ENCODE results near the gene KIDINS220. TPM values are rescaled to one million over a fixed set of nuclear protein-coding genes. Genes with fewer than 3 reads are reported as not detected.

KIDINS220 gene
- polyA plus RNA-seq, 3 donors: 83.9 to 103 (median 88.5) TPM

DNA sequence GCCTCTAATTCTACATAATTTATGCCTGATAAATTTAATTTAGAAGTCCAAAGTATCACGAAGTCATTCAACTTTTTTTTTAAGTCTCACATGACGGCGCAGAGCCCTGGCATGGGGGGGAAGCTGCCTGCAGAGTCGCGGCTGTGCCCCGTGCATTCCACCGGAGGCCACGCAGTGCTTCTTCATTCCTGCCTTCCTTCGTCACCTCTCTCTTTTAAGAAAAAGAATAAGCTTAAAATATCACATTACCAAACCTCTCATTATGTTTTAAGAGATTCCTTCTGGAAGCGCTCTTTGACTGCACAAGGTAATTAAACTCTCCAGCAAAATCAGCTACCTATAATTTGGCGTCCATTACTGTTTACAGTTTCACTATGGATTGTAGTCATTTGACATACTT is 20.3 kb upstream of the KIDINS220 start:
- DNase-seq (ENCODE audit: extremely low read depth in 1 of 11, low read depth in 9 of 11, low spot score in 4 of 11): no peak

GRCh38 chr2:8856176-8856575 is 18.8 kb upstream of the KIDINS220 start:
- no peak for DNase-seq (ENCODE audit: extremely low read depth in 1 of 11, low read depth in 9 of 11, low spot score in 4 of 11)

DNA sequence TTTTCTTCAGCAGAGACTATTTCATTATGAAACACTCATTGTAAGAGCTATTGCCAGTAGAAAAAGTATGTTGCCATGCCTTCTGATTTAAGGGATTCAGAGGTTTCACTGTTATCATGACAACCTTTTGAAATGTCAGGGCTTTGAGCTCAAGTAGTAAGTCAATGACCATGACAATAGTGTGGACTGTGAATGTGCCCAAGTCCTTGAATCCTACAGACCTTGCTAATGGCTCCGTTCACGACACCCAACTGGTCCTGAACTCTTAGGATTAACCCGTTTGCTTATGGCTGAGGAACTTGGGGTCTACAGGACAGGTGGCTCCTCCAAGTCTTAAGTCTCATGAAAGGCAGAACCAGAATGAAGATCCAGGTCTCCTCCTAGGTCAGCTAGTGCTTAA is 17.6 kb upstream of the KIDINS220 start:
- DNase-seq (ENCODE audit: extremely low read depth in 1 of 11, low read depth in 9 of 11, low spot score in 4 of 11): no peak

- no peak for DNase-seq (ENCODE audit: extremely low read depth in 1 of 11, low read depth in 9 of 11, low spot score in 4 of 11)
Observed at GRCh38 chr2:8853426-8853825, 16.0 kb upstream of the KIDINS220 start.

DNA sequence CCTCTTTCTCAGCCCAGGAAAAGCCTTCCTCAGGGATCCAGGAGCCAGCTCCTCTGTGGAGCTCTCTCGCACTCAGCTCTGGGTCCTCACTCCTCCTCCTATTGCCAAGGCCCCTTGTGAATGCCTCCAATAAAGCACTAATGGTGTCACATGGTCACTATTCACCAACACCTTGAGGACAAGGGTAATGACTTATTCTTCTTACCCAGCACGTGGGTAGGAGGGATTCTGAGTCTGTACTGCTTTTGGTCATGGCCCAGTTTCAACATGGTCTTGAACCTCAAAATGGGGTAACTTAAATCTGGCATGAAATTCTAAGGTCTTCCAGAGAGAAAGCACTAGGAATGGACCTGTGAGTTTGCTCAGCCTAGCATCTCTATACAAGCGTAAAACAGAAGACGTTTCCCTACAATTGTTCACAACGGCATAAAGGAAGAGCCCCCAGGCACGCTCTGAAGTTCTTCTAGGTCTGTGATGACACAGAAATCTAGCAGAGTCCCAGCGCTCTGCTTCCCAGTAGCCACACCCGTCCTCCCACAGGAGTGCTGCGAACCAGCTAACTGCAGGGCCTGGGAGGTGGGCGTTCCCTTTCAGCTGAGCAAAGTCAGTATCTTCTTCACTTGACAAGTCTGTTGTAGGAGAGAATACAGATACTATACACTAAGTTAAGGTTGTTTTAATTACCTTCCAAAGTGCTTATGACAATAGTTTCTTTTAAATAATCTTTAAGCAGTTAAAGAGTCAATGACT is 14.6 kb upstream of the KIDINS220 start:
- DNase-seq (ENCODE audit: extremely low read depth in 1 of 11, low read depth in 9 of 11, low spot score in 4 of 11): no peak

DNA sequence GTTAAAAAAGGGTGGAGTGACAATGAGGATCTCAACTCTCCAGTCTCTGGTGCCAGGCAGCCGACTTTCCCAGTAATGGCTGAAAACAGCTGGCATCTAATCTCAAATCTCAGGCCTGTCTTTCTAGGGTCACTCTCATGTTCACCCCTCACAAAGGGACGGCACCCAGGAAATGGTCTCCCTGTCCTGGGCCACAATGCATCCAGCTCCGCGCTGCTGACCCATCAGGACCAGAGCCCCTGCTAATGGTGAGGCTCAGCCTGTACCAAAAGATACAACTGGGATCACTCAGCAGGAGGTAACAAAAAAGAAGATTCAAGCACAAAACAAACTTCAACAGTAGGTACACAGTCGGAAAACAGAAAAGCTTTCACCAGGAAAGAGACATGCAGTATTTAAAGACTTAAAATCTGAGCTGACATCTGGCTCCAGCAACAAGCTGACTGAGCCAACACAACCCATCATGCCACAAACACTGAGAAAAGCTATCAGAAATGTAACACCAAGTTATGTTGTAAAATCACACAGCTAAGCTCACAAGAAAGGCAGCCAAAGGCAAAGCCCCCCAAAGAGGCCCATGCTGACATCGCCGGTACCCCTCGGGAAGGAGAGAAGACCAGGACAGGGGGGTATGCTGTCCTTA is 13.6 kb upstream of the KIDINS220 start:
- DNase-seq (ENCODE audit: extremely low read depth in 1 of 11, low read depth in 9 of 11, low spot score in 4 of 11): no peak

DNA sequence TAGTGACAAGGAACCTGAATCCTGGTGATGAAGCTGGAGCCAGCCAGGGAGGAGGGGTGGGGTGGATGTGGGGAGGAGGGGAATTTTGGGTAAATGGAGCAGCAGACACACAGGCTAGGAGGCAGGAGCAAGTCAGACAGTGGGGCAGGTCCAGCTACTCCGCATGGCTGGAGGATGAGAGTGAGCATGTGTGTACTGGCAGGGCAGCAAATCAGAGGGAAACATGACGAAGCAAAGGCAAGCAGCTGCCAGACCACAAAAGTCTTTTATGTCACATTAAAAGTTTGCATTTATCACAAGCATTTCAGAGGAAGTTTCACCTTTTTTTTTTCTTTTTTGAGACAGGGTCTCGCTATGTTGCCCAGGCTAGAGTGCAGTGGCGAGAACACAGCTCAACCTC is 11.9 kb upstream of the KIDINS220 start:
- no peak for DNase-seq (ENCODE audit: extremely low read depth in 1 of 11, low read depth in 9 of 11, low spot score in 4 of 11)

DNA sequence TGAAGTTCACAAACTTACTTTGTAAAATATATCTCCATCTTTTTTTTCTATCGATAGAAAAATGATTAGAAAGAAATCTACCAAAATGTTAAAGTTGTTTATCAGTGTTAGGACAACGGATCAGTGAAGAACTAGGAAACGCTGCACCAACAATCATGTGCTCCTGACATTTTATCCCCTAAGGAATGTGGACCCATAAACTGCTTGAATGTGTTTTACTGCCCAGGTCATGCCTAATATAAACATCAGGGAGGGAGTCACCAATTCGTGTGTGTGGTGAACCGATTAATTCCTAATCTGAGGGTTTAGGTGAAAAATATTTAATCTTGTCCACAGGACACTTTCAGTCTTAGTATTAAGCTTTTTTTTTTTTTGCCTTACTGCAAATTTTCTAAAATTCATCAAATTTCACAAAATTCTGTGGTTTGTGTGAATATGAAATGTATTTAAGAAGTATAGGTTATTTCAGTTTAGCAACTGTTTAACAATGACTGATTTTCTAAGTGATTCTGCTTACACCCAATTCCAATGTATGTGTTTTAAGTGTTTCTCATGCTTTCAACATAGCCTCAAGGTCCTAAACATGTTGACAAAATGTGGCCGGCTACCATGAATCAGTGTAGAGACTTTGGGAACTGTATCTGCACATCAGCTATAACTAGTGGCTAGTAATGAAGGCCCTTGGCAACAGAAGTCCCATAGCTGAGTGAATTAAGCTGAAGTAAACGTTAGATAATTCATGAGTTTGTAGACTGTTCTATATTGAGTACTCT is 11.1 kb upstream of the KIDINS220 start:
- no peak for DNase-seq (ENCODE audit: extremely low read depth in 1 of 11, low read depth in 9 of 11, low spot score in 4 of 11)

- DNase-seq (ENCODE audit: extremely low read depth in 1 of 11, low read depth in 9 of 11, low spot score in 4 of 11): no peak
Observed at GRCh38 chr2:8847400-8847799, 10.0 kb upstream of the KIDINS220 start.

DNA sequence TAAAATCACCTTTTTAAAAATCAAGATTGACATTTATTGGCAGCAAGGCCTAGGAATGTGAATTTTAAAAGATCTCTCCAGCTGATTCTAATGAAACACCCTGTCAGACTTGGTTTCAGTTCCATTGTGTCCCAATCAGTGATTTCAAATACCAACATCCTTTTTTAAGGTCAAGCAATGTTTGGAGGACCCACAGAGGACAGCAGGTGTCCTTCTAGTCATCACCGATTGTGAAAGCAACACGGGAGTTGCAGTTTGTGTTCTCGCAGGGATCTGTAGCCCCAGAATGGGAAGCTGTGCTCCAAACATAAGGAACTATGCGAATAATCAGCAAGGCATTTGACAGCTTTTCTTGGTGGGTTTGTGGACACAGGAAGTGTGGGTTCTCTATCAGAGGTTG is 4.5 kb upstream of the KIDINS220 start:
- no peak for DNase-seq (ENCODE audit: extremely low read depth in 1 of 11, low read depth in 9 of 11, low spot score in 4 of 11)

- DNase-seq (ENCODE audit: extremely low read depth in 1 of 11, low read depth in 9 of 11, low spot score in 4 of 11): no peak
Observed at GRCh38 chr2:8840475-8841091, 3.2 kb upstream of the KIDINS220 start.

- DNase-seq (ENCODE audit: extremely low read depth in 1 of 11, low read depth in 9 of 11, low spot score in 4 of 11): no peak
Observed at GRCh38 chr2:8839189-8839965, 2.0 kb upstream of the KIDINS220 start.

- DNase-seq (ENCODE audit: extremely low read depth in 1 of 11, low read depth in 9 of 11, low spot score in 4 of 11): no peak
Observed at GRCh38 chr2:8837795-8838140, 355 bp upstream of the KIDINS220 start.

DNA sequence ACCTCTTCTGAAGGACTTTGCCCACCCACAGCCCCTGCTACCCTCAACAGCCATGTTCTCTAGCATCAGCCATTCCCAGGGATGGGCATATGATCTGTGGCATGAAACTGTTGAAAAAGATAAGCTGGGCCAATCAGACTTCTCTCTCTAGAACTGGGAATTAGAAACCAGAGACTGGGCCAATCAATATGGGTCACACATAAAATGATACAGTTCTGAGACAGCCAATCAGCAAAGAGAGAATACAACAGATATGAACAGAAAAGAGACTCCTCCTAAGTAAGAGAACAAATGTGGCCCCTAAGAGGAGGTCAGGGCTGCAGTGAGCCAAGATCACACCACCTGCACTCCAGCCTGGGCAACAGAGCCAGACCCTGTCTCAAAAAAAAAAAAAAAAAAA is 2.1 kb downstream of the KIDINS220 start:
- no peak for DNase-seq (ENCODE audit: extremely low read depth in 1 of 11, low read depth in 9 of 11, low spot score in 4 of 11)

- DNase-seq (ENCODE audit: extremely low read depth in 1 of 11, low read depth in 9 of 11, low spot score in 4 of 11): no peak
Observed at GRCh38 chr2:8833853-8834252, 3.6 kb downstream of the KIDINS220 start.

- DNase-seq (ENCODE audit: extremely low read depth in 1 of 11, low read depth in 9 of 11, low spot score in 4 of 11): no peak
Observed at GRCh38 chr2:8831516-8831915, 5.9 kb downstream of the KIDINS220 start.

GRCh38 chr2:8827729-8828128 is 9.7 kb downstream of the KIDINS220 start:
- DNase-seq (ENCODE audit: extremely low read depth in 1 of 11, low read depth in 9 of 11, low spot score in 4 of 11): no peak

DNA sequence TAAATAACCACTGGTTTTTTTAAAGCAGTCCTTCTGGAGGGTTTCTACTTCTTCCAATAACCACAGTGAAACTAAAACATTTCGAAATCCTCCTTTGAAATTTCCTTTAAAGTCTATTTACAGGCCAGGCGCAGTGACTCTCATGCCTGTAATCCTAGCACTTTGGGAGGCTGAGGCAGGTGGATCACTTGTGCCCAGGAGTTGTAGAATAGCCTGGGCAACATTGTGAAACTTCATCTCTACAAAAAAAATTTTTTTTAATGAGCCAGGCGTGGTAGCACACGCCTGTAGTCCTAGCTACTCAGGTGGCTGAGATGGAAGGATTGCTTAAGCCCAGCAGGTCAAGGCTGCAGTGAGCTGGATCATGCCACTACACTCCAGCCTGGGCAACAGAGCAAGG is 15.2 kb downstream of the KIDINS220 start:
- no peak for DNase-seq (ENCODE audit: extremely low read depth in 1 of 11, low read depth in 9 of 11, low spot score in 4 of 11)
